ENCODE measurements around the gene PCDHA6. TPM values are rescaled to one million over a fixed set of nuclear protein-coding genes. Genes with fewer than 3 reads are reported as not detected.
"Not testable (repeated sequence)": the region's sequence is repeated elsewhere in the genome, so short reads cannot be mapped to it uniquely, and the experiment has no call there.

PCDHA6 gene
- polyA plus RNA-seq, 1 of the 3 experiments (the other 2 are of a cell fraction), result 0.02 TPM

- Histone ChIP-seq H3K9ac (no peak overlapping the region), H3F3A (replicated peaks; ENCODE audit: insufficient read depth) (no peaks in the 10 kb centered on the region), H3K4me1 (ENCODE audit: control insufficient read depth in 1 of 2, insufficient read depth in 2 of 2, low read depth in 1 of 2, low read length in 1 of 2) (no peaks in the 10 kb centered on the region; a peak in 1 of 4 replicates), H3K9me3 (peaks cover 19% of the 10 kb centered on the region; the same call in 1 of the 2 replicates), H2AFZ (ENCODE audit: low read depth) (no peak overlapping the region), H3K36me3 (replicated peaks in 1 of 2; ENCODE audit: control insufficient read depth in 1 of 2, insufficient read depth in 2 of 2, low read length in 1 of 2) (no peaks in the 10 kb centered on the region), H3K9me2 (no peaks in the 10 kb centered on the region), H3K27me3 (ENCODE audit: insufficient read depth) (no peaks in the 10 kb centered on the region), H3K27ac (ENCODE audit: low read depth in 2 of 2, low read length in 1 of 2) (no peak overlapping the region), H3K4me3 (ENCODE audit: low read depth in 2 of 2, low read length in 1 of 2) (no peak overlapping the region; a peak in 1 of 4 replicates), H4K20me1 (ENCODE audit: insufficient read depth) (no peaks in the 10 kb centered on the region), H3K79me2 (ENCODE audit: insufficient read depth) (no peaks in the 10 kb centered on the region), H3K4me2 (no peak overlapping the region)
- TF ChIP-seq TEAD4 (IDR thresholded peaks at IDR 0.05; ENCODE audit: borderline replicate concordance, insufficient read depth) (no peak), IRF3 (IDR thresholded peaks at IDR 0.05; ENCODE audit: low read depth, low read length) (no peak), ELF1 (IDR thresholded peaks at IDR 0.05) (no peak), SMC3 (IDR thresholded peaks at IDR 0.05; ENCODE audit: low read depth, low read length) (no peak), FOSL2 (IDR thresholded peaks at IDR 0.05; ENCODE audit: borderline replicate concordance, low read depth) (no peak), SIN3A (IDR thresholded peaks at IDR 0.05; ENCODE audit: borderline replicate concordance, low read depth, low read length) (no peak), POLR2AphosphoS5 (IDR thresholded peaks at IDR 0.05; ENCODE audit: low read depth, low read length) (no peak)
- DNase-seq, result no peak
- whole genome bisulfite sequencing (ENCODE audit: low lambda C conversion rate), result 67% methylated on average over 16 of the region's 16 CpGs
- CTCF ChIA-PET, result no interaction called here
- POLR2A ChIA-PET, result no interaction called here
Measured at GRCh38 chr5:140801494-140801841, 26.3 kb upstream of the PCDHA6 start.

GRCh38 chr5:140802381-140802780 lies 25.4 kb upstream of the PCDHA6 start:
- H3K9me2 ChIP-seq; H2AFZ ChIP-seq (ENCODE audit: low read depth); H3K4me2 ChIP-seq; H3K27me3 ChIP-seq (ENCODE audit: insufficient read depth); H3K4me1 ChIP-seq (ENCODE audit: control insufficient read depth in 1 of 2, insufficient read depth in 2 of 2, low read depth in 1 of 2, low read length in 1 of 2); H3F3A ChIP-seq (replicated peaks; ENCODE audit: insufficient read depth); H3K36me3 ChIP-seq (replicated peaks in 1 of 2; ENCODE audit: control insufficient read depth in 1 of 2, insufficient read depth in 2 of 2, low read length in 1 of 2); H4K20me1 ChIP-seq (ENCODE audit: insufficient read depth); DNase-seq; POLR2A ChIA-PET; H3K79me2 ChIP-seq (ENCODE audit: insufficient read depth); H3K9ac ChIP-seq; H3K27ac ChIP-seq (ENCODE audit: low read depth in 2 of 2, low read length in 1 of 2); CTCF ChIA-PET; H3K4me3 ChIP-seq (ENCODE audit: low read depth in 2 of 2, low read length in 1 of 2): not testable (repeated sequence)
- WGBS (ENCODE audit: low lambda C conversion rate), result 88% methylated on average over 39 of the region's 45 CpGs
- peaks cover 19% of the 10 kb centered on the region; the same call in 1 of the 2 replicates for H3K9me3 ChIP-seq

GRCh38 chr5:140802781-140803271 lies 24.9 kb upstream of the PCDHA6 start:
- H3F3A ChIP-seq (replicated peaks; ENCODE audit: insufficient read depth), result no peaks in the 10 kb centered on the region
- H3K4me3 ChIP-seq (ENCODE audit: low read depth in 2 of 2, low read length in 1 of 2), result no peak overlapping the region; a peak in 1 of 4 replicates
- H3K36me3 ChIP-seq (replicated peaks in 1 of 2; ENCODE audit: control insufficient read depth in 1 of 2, insufficient read depth in 2 of 2, low read length in 1 of 2), result no peaks in the 10 kb centered on the region
- no peak for TF ChIP-seq POLR2AphosphoS5 (IDR thresholded peaks at IDR 0.05; ENCODE audit: low read depth, low read length)
- ChIA-PET POLR2A (no interaction called here), CTCF (no interaction called here)
- 92% methylated on average over 40 of the region's 53 CpGs for WGBS (ENCODE audit: low lambda C conversion rate)
- no peaks in the 10 kb centered on the region for H4K20me1 ChIP-seq (ENCODE audit: insufficient read depth)
- H3K9me3 ChIP-seq, result peaks cover 19% of the 10 kb centered on the region; the same call in 1 of the 2 replicates
- no peak overlapping the region for H3K27ac ChIP-seq (ENCODE audit: low read depth in 2 of 2, low read length in 1 of 2)
- H3K9me2 ChIP-seq, result no peaks in the 10 kb centered on the region
- no peak for DNase-seq
- H2AFZ ChIP-seq (ENCODE audit: low read depth), result no peak overlapping the region
- no peaks in the 10 kb centered on the region; a peak in 1 of 4 replicates for H3K4me1 ChIP-seq (ENCODE audit: control insufficient read depth in 1 of 2, insufficient read depth in 2 of 2, low read depth in 1 of 2, low read length in 1 of 2)
- H3K9ac ChIP-seq, result no peak overlapping the region
- H3K4me2 ChIP-seq, result no peak overlapping the region
- H3K79me2 ChIP-seq (ENCODE audit: insufficient read depth), result no peaks in the 10 kb centered on the region
- H3K27me3 ChIP-seq (ENCODE audit: insufficient read depth), result no peaks in the 10 kb centered on the region
